H1 (cell line): ENCODE data around the gene POLR2J.

Source experiments
- CHD2 ChIP-seq: IDR thresholded peaks from 2 replicates; pipeline ENCODE4 v1.6.1; 2012; ENCODE audit warnings: low read length, improper control_type of control experiment
- EP300 ChIP-seq, 2 experiments: IDR thresholded peaks; 1 replicate in 1 of 2; 2 replicates in 1 of 2; pipeline ENCODE4 v1.6.1; 2011 to 2012; ENCODE audit warnings: low read depth in 2 of 2, low read length in 2 of 2, mild to moderate bottlenecking in 2 of 2, borderline replicate concordance in 1 of 2, inconsistent platforms in 1 of 2, moderate library complexity in 1 of 2
- GABPA ChIP-seq: IDR thresholded peaks from 2 replicates; pipeline ENCODE4 v1.6.1; 2011; ENCODE audit warnings: mild to moderate bottlenecking, low read length, moderate library complexity, borderline replicate concordance; ENCODE audit not compliant: insufficient read depth
- HDAC2 ChIP-seq, 2 experiments: fragments of 300-600 bp in 1 of 2; sonication (generic) in 1 of 2; IDR thresholded peaks; 2 replicates each; pipeline ENCODE4 v1.6.1; 2011 to 2012; ENCODE audit warnings: low read depth in 2 of 2, low read length in 2 of 2, mild to moderate bottlenecking in 2 of 2, moderate library complexity in 2 of 2, borderline replicate concordance in 1 of 2, inconsistent platforms in 1 of 2
- KDM1A ChIP-seq: fragments of 200-600, 300-600 bp; sonication (generic); IDR thresholded peaks from 2 replicates; pipeline ENCODE4 v1.7.1; 2016; ENCODE audit warnings: mild to moderate bottlenecking, low read length, borderline replicate concordance
- MAFK ChIP-seq: IDR thresholded peaks from 2 replicates; pipeline ENCODE4 v1.6.1; 2012; ENCODE audit warnings: low read depth, mild to moderate bottlenecking, improper control_type of control experiment, low read length
- POLR2A ChIP-seq, 2 experiments: IDR thresholded peaks; 1 replicate in 1 of 2; 2 replicates in 1 of 2; pipeline ENCODE4 v1.6.1; 2011; ENCODE audit warnings: low read depth in 2 of 2, low read length in 2 of 2, mild to moderate bottlenecking in 2 of 2; ENCODE audit errors: control extremely low read depth in 1 of 2
- RAD21 ChIP-seq, 2 experiments: IDR thresholded peaks in 1 of 2; conservative IDR thresholded peaks in 1 of 2; 2 replicates each; pipeline ENCODE4 v1.6.1; 2011; ENCODE audit warnings: low read depth in 2 of 2, low read length in 2 of 2, improper control_type of control experiment in 1 of 2, inconsistent platforms in 1 of 2, mild to moderate bottlenecking in 1 of 2, moderate library complexity in 1 of 2
- ZNF274 ChIP-seq: IDR thresholded peaks from 2 replicates; pipeline ENCODE4 v1.7.0; 2012; ENCODE audit warnings: low read length, borderline replicate concordance; ENCODE audit errors: extremely low read depth
- TF ChIP-seq, protein P1 (sequence below), 3 experiments: IDR thresholded peaks; 1 replicate in 2 of 3; 2 replicates in 1 of 3; pipeline versions ENCODE4 v1.5.1 to v1.6.1; 2011; ENCODE audit warnings: low read length in 3 of 3, mild to moderate bottlenecking in 3 of 3, inconsistent platforms in 2 of 3, low read depth in 1 of 3, moderate library complexity in 1 of 3; ENCODE audit not compliant: insufficient read depth in 1 of 3; ENCODE audit errors: control extremely low read depth in 1 of 3
- TF ChIP-seq, protein P2 (sequence below): IDR thresholded peaks from 2 replicates; pipeline ENCODE4 v1.6.1; 2011; ENCODE audit warnings: low read depth, mild to moderate bottlenecking, low read length; ENCODE audit not compliant: insufficient read depth
- TF ChIP-seq, protein P3 (sequence below): IDR thresholded peaks from 2 replicates; pipeline ENCODE4 v1.6.1; 2012; ENCODE audit warnings: inconsistent platforms

DNA sequence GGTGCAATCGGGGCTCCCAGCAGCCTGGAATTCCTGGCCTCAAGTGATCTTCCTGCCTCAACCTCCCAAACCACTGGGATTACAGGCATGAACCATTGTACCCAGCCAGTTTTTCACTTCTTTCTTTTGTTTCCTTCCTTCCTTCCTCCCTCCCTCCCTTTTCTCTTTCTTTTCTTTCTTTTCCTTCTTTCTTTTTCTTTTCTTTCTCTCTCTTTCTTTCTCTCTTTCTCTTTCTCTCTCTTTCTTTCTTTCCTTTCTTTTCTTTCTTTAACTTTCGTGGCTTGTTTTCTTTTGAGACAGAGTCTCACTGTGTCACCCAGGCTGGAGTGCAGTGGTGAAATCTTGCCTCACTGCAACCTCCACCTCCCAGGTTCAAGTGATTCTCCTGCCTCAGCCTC lies 33.0 kb downstream of the POLR2J start:
- TF ChIP-seq GABPA (no peak), HDAC2 (IDR thresholded peaks at IDR 0.05; ENCODE audit: borderline replicate concordance in 1 of 2, low read depth in 2 of 2, low read length in 2 of 2) (no peak), EP300 (IDR thresholded peaks at IDR 0.05; ENCODE audit: borderline replicate concordance in 1 of 2, low read depth in 2 of 2, low read length in 2 of 2) (no peak), ZNF274 (no peak), POLR2A (IDR thresholded peaks at IDR 0.05; ENCODE audit: control extremely low read depth in 1 of 2, low read depth in 2 of 2, low read length in 2 of 2) (no peak), KDM1A (no peak), CHD2 (no peak), MAFK (no peak), RAD21 (IDR thresholded peaks at IDR 0.05 in 1 of 2, conservative IDR thresholded peaks at IDR 0.05 in 1 of 2; ENCODE audit: low read depth in 2 of 2, low read length in 2 of 2) (no peak)
- TF ChIP-seq, protein P1, sequence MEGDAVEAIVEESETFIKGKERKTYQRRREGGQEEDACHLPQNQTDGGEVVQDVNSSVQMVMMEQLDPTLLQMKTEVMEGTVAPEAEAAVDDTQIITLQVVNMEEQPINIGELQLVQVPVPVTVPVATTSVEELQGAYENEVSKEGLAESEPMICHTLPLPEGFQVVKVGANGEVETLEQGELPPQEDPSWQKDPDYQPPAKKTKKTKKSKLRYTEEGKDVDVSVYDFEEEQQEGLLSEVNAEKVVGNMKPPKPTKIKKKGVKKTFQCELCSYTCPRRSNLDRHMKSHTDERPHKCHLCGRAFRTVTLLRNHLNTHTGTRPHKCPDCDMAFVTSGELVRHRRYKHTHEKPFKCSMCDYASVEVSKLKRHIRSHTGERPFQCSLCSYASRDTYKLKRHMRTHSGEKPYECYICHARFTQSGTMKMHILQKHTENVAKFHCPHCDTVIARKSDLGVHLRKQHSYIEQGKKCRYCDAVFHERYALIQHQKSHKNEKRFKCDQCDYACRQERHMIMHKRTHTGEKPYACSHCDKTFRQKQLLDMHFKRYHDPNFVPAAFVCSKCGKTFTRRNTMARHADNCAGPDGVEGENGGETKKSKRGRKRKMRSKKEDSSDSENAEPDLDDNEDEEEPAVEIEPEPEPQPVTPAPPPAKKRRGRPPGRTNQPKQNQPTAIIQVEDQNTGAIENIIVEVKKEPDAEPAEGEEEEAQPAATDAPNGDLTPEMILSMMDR (IDR thresholded peaks at IDR 0.05; ENCODE audit: control extremely low read depth in 1 of 3, insufficient read depth in 1 of 3, low read depth in 1 of 3, low read length in 3 of 3): no peak
- TF ChIP-seq, protein P2, sequence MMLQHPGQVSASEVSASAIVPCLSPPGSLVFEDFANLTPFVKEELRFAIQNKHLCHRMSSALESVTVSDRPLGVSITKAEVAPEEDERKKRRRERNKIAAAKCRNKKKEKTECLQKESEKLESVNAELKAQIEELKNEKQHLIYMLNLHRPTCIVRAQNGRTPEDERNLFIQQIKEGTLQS: no peak
- TF ChIP-seq, protein P3, sequence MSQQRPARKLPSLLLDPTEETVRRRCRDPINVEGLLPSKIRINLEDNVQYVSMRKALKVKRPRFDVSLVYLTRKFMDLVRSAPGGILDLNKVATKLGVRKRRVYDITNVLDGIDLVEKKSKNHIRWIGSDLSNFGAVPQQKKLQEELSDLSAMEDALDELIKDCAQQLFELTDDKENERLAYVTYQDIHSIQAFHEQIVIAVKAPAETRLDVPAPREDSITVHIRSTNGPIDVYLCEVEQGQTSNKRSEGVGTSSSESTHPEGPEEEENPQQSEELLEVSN: no peak
